Measurements from ENCODE around the gene ABCA3. TPM values are rescaled to one million over a fixed set of nuclear protein-coding genes. Genes with fewer than 3 reads are reported as not detected.

The ABCA3 gene
- total and polyA plus RNA-seq, 11 donors: 6.7 to 16.5 (median 9.6) TPM

GRCh38 chr16:2370721-2371120 is 30.2 kb upstream of the ABCA3 start:
- H3K27me3 ChIP-seq: no peaks in the 10 kb centered on the region
- no peak for TF ChIP-seq POLR2A (IDR thresholded peaks at IDR 0.05)
- no peak for TF ChIP-seq CTCF (IDR thresholded peaks at IDR 0.05)
- no peak overlapping the region for H3K4me3 ChIP-seq
- no peaks in the 10 kb centered on the region for H3K9me3 ChIP-seq
- no peaks in the 10 kb centered on the region for H3K36me3 ChIP-seq
- no peak for ATAC-seq
- peaks cover 0 to 21% (median 9%) of the 10 kb centered on the region in 12 donors for H3K4me1 ChIP-seq
- DNase-seq: no peak
- intact Hi-C loops (cut with DNase I): no loop called here
- peak overlapping the region in 7 of 12 donors; percentile 3 to 66 (median 46) for H3K27ac ChIP-seq

GRCh38 chr16:2366660-2367309 is 26.3 kb upstream of the ABCA3 start:
- no peaks in the 10 kb centered on the region for H3K36me3 ChIP-seq
- 91 to 96% (median 93%) methylated on average over 13 of the region's 13 CpGs for WGBS, 4 donors
- DNase-seq (no peak), ATAC-seq (no peak)
- TF ChIP-seq POLR2A (IDR thresholded peaks at IDR 0.05) (no peak), CTCF (IDR thresholded peaks at IDR 0.05) (no peak)
- intact Hi-C loops (cut with DNase I): loop anchor here in 1 of 10 donors (10.0 kb wide), 1 partner anchor 62 kb away; no protein-coding TSS in a partner anchor
- no peaks in the 10 kb centered on the region for H3K27me3 ChIP-seq
- H3K9me3 ChIP-seq: no peaks in the 10 kb centered on the region
- H3K4me1 ChIP-seq: peaks cover 0 to 31% (median 14%) of the 10 kb centered on the region in 12 donors
- H3K27ac ChIP-seq: no peak overlapping the region
- no peak overlapping the region for H3K4me3 ChIP-seq

- no peak overlapping the region for H3K4me3 ChIP-seq
- ATAC-seq (peak in 2 of 4 donors; percentile 50 to 71), DNase-seq (no peak)
- no peaks in the 10 kb centered on the region for H3K27me3 ChIP-seq
- H3K27ac ChIP-seq: peak overlapping the region in 2 of 12 donors; percentile 29 to 38
- H3K4me1 ChIP-seq: peaks cover 0 to 19% (median 7%) of the 10 kb centered on the region in 12 donors
- TF ChIP-seq POLR2A (IDR thresholded peaks at IDR 0.05): no peak
- TF ChIP-seq CTCF (IDR thresholded peaks at IDR 0.05): no peak
- intact Hi-C loops (cut with DNase I): loop anchor here in 1 of 10 donors (10.0 kb wide), 1 partner anchor 61 kb away; no protein-coding TSS in a partner anchor
- H3K9me3 ChIP-seq: no peaks in the 10 kb centered on the region
- 64 to 72% (median 65%) methylated on average over 11 of the region's 11 CpGs for WGBS, 4 donors
- no peaks in the 10 kb centered on the region for H3K36me3 ChIP-seq
These were observed 25.1 kb upstream of the ABCA3 start for GRCh38 chr16:2365397-2366294.
